HepG2 (cell line): ENCODE measurements around the gene MUL1. TPM values are rescaled to one million over a fixed set of nuclear protein-coding genes. Genes with fewer than 3 reads are reported as not detected.

Experiments
- ATAC-seq: fragments of 200-7000 bp; cut with Tn5 transposase; 3 replicates; pipeline ENCODE4 v1.9.1; 2020; ENCODE audit warnings: mild to moderate bottlenecking, moderate library complexity
- BruUV-seq: library from RNA; stranded (reverse); fragments of 400-500 nt; replicated peaks from 2 replicates; lab custom pipeline; 2021; lab: Mats Ljungman, UMichigan
- CTCF ChIA-PET: fragments of 300-600 bp; formaldehyde crosslinking; extraction: SDS; loops from one replicate; lab custom pipeline; 2021; ENCODE audit warnings: low total read pairs, inconsistent platforms, low intra/inter-chr PET ratio; lab: Yijun Ruan, JAX
- POLR2A ChIA-PET: fragments of 350-600 bp; sonication (Branson Sonifier 250); formaldehyde crosslinking; loops from one replicate; lab custom pipeline; 2020; ENCODE audit warnings: antibody characterized with exemption, inconsistent platforms; lab: Yijun Ruan, JAX
- DNase-seq: peaks from one replicate; pipeline ENCODE4 v3.0.0-alpha.2; 2015; ENCODE audit warnings: low spot score
- FAIRE-seq: peaks from 3 replicates; lab custom pipeline; 2011; peaks lifted over from hg19 to GRCh38; lab: Jason Lieb, UNC
- H2AFZ ChIP-seq: one replicate; pipeline ENCODE4 v1.6.1; 2011; ENCODE audit warnings: low read length, inconsistent platforms
- H3K27ac ChIP-seq: fragments of 300-600 bp; 3 replicates; pipeline ENCODE4 v1.8.0; 2011; ENCODE audit warnings: mixed run types, mild to moderate bottlenecking, mixed read lengths, low read length, inconsistent platforms; ENCODE audit not compliant: insufficient read depth; ENCODE audit errors: extremely low read length
- H3K27me3 ChIP-seq, 2 experiments: fragments of 200-600 bp in 1 of 2; 2 replicates in 1 of 2; 3 replicates in 1 of 2; pipeline versions ENCODE4 v1.6.0 to v1.8.0; 2011; ENCODE audit warnings: low read length in 2 of 2, mild to moderate bottlenecking in 2 of 2, moderate library complexity in 2 of 2, inconsistent platforms in 1 of 2; ENCODE audit not compliant: insufficient read depth in 2 of 2, control insufficient read depth in 1 of 2
- H3K36me3 ChIP-seq, 2 experiments: fragments of 200-600 bp in 1 of 2; replicated peaks in 1 of 2; 2 replicates in 1 of 2; 3 replicates in 1 of 2; pipeline versions ENCODE4 v1.5.1 to v1.8.0; 2011; ENCODE audit warnings: low read length in 2 of 2, inconsistent platforms in 1 of 2; ENCODE audit not compliant: insufficient read depth in 2 of 2, control insufficient read depth in 1 of 2
- H3K4me1 ChIP-seq: 2 replicates; pipeline ENCODE4 v1.5.1; 2012; ENCODE audit warnings: low read length, inconsistent platforms; ENCODE audit not compliant: insufficient read depth
- H3K4me2 ChIP-seq: 2 replicates; pipeline ENCODE4 v1.6.0; 2011; ENCODE audit warnings: low read depth, low read length, inconsistent platforms
- H3K4me3 ChIP-seq, 3 experiments: fragments of 200-600 bp in 1 of 3; sonication (generic), shearing (Covaris generic) in 1 of 3; replicated peaks in 1 of 3; 2 replicates each; pipeline ENCODE4 v1.5.1; 2011 to 2016; ENCODE audit warnings: low read length in 3 of 3, inconsistent platforms in 2 of 3, low read depth in 2 of 3, mild to moderate bottlenecking in 2 of 3, control low read depth in 1 of 3, mixed read lengths in 1 of 3; ENCODE audit not compliant: insufficient read depth in 1 of 3
- H3K79me2 ChIP-seq: one replicate; pipeline ENCODE4 v1.6.1; 2011; ENCODE audit warnings: low read length, inconsistent platforms; ENCODE audit not compliant: insufficient read depth
- H3K9ac ChIP-seq: 2 replicates; pipeline ENCODE4 v1.6.0; 2011; ENCODE audit warnings: mild to moderate bottlenecking, low read depth, low read length, inconsistent platforms; ENCODE audit not compliant: insufficient read depth
- H3K9me3 ChIP-seq: 2 replicates; pipeline ENCODE4 v1.5.1; 2012; ENCODE audit warnings: mild to moderate bottlenecking, low read length
- H4K20me1 ChIP-seq: 2 replicates; pipeline ENCODE4 v1.6.0; 2011; ENCODE audit warnings: inconsistent platforms, mild to moderate bottlenecking, low read length, moderate library complexity; ENCODE audit not compliant: insufficient read depth
- BRD4 ChIP-seq: sonication (generic); formaldehyde crosslinking; IDR thresholded peaks from 2 replicates; pipeline ENCODE4 v1.4.0; 2020; ENCODE audit warnings: missing genetic modification reagents
- SAP130 ChIP-seq: IDR thresholded peaks from 2 replicates; pipeline ENCODE4 v1.6.1; 2016; ENCODE audit warnings: low read depth
- ZBTB38 ChIP-seq: sonication (generic); formaldehyde crosslinking; IDR thresholded peaks from 2 replicates; pipeline ENCODE4 v1.5.1; 2020; ENCODE audit warnings: mild to moderate bottlenecking, missing genetic modification reagents
- ZKSCAN1 ChIP-seq: fragments of 150-350 bp; IDR thresholded peaks from 2 replicates; pipeline ENCODE4 v1.6.1; 2014; ENCODE audit warnings: low read length
- ZMYM3 ChIP-seq: sonication (generic); formaldehyde crosslinking; IDR thresholded peaks from 2 replicates; pipeline ENCODE4 v1.5.1; 2020; ENCODE audit warnings: mild to moderate bottlenecking, missing genetic modification reagents
- ZNF629 ChIP-seq: sonication (generic); formaldehyde crosslinking; conservative IDR thresholded peaks from 2 replicates; pipeline ENCODE4 v1.5.0; 2020; ENCODE audit warnings: missing genetic modification reagents
- ZSCAN22 ChIP-seq: sonication (generic); formaldehyde crosslinking; IDR thresholded peaks from 2 replicates; pipeline ENCODE4 v1.4.0; 2020; ENCODE audit warnings: mild to moderate bottlenecking, missing genetic modification reagents
- WGBS: methylation state at CpG from one replicate; pipeline ENCODE4 v1.1.6; 2017; ENCODE audit warnings: low lambda C conversion rate; 5-methylcytosine and 5-hydroxymethylcytosine counted together
- in situ Hi-C: cut with HindIII; loops from 2 replicates; pipeline ENCODE4 v1.10.0; 2017; ENCODE audit warnings: low pct_unique_long_range_greater_than_20kb; ENCODE audit not compliant: extremely low pct_ligation_motif_present
- intact Hi-C: fragments of 100-400 bp; cut with micrococcal nuclease; formaldehyde crosslinking; loops from one replicate; pipeline ENCODE4 v1.10.0; 2022; ENCODE audit not compliant: unreplicated experiment
- polyA plus RNA-seq, 8 experiments: library from polyadenylated mRNA; depleted of rRNA in 3 of 8; stranded (reverse) in 7 of 8; unstranded in 1 of 8; fragments of >200 nt; fragmentation: Illumina TruSeq in 4 of 8; extraction: Trizol in 4 of 8; gene quantifications; 2 replicates each; pipeline versions ENCODE4 v1.2.1 to v1.2.3, GENCODE V29; 2011 to 2016; ENCODE audit warnings: low read depth in 4 of 8, missing spikeins in 1 of 8, mixed read lengths in 1 of 8; ENCODE audit not compliant: insufficient read depth in 1 of 8
- total RNA-seq, 5 experiments: library from RNA; depleted of rRNA; stranded (reverse); fragments of >200 nt; fragmentation: Illumina TruSeq; extraction: Trizol; gene quantifications; 2 replicates each; pipeline ENCODE4 v1.2.3, GENCODE V29; 2016; ENCODE audit warnings: low read depth in 1 of 5

The MUL1 gene
- total and polyA plus RNA-seq, 2 of the 13 experiments (the other 11 are each of a cell fraction or from before 2014, with no cell fraction given): 21.5 to 26.5 TPM

DNA sequence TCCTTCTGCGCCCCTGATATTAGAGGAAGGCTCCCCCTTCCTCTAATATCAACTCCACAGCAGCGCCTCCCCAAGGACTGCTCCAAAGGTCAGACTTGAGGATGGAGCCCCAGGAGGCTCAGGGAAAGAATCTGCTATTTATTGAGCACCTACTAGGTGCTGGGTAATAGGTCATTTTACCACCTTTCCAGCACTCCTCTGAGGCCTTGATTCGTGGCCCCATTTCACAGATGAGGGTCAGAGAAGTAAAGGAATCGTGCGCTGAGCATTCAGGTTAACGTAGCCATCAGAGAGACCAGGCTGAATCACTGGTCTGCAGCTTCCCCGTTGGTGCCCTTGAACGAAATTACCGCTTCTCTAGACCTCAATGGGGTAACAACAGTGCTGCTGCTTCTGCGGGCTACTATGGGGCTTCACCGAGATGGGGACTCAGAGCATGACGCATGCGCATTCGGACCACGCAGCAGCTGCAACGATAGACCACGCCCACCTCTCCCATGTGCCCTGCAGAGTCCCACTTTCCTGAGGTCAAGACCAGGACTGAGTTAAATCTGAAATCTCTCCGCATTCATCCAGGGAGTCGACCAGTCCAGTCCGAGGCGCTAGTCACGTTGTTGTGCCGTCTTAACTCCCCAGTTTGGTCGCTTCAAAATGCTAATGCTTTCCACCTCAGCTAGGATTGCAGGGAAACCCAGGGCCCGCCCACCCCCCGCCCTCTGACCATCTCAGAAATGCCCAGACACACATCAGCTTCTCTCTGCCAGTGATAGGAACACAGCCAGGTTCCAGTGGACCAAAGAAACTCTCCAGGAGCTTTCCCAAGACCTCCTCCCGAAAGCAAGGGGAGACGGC is 34.9 kb downstream of the MUL1 start (continued):
- TF ChIP-seq ZMYM3 (CRISPR knock-in tag): 0 out of 2 replicates have a peak, but pooled peaks have one; percentile 20
- TF ChIP-seq ZKSCAN1: 0 out of 2 replicates have a peak, but pooled peaks have one; percentile 49
- peak; percentile 74 for TF ChIP-seq ZNF629 (CRISPR knock-in tag)
- TF ChIP-seq BRD4: no peak
- TF ChIP-seq ZBTB38 (CRISPR knock-in tag): peak; percentile 34; the same call in 1 of the 2 replicates

DNA sequence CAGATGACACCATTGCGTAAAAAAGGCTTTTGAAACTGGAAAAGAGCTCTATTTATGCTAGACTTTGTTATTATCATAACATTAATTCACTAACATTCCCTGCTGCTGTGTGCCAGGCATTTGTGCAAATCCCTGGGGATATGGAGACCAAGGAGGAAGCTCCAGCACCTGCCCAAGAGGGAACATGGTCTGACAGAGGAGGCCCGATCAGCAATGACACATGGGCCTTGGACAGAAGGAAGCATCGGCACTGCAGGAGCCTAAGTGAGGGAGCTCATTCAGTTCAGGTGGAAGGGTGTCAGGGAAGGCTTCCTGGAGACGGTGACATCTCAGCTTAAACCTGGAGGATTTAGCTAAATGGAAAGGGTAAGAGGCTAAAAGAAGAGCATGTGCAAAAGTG is 35.8 kb downstream of the MUL1 start:
- no peak for DNase-seq
- peak overlapping the region; percentile 2 for H3K27ac ChIP-seq
- H3K4me1 ChIP-seq: peaks cover 53% of the 10 kb centered on the region
- peaks cover 8% of the 10 kb centered on the region for H3K79me2 ChIP-seq
- ChIA-PET CTCF (no interaction called here), POLR2A (interaction anchor here (0.8 to 1.2 kb wide), 4 partner anchors 9 to 14 kb away, joined by 3 to 11 read pairs (median 4); partner anchors contain the start of gene CAMK2N1)
- 66% methylated on average over 4 of the region's 4 CpGs for WGBS
- no TSS peak for BruUV-seq
- H4K20me1 ChIP-seq: no peaks in the 10 kb centered on the region
- peaks cover 2 to 8% of the 10 kb centered on the region in 2 experiments; a peak in 2 of 5 replicates for H3K27me3 ChIP-seq
- in situ Hi-C loops: no loop called here
- H3K36me3 ChIP-seq: no peaks in the 10 kb centered on the region
- no peak overlapping the region for H3K4me3 ChIP-seq
- no peak overlapping the region for H3K9ac ChIP-seq
- H3K4me2 ChIP-seq: peak overlapping the region; percentile 6; the same call in 1 of the 2 replicates
- ATAC-seq: no peak
- TF ChIP-seq ZSCAN22 (peak; percentile 93), SAP130 (CRISPR knock-in tag) (no peak)
- H3K9me3 ChIP-seq: no peaks in the 10 kb centered on the region
- intact Hi-C loops: no loop called here
- no peak for FAIRE-seq
- H2AFZ ChIP-seq: no peak overlapping the region
